SK-N-SH treated with all-trans-retinoic acid at 6 μM for 48 hours (cell line): ENCODE data around the gene NAGLU.

Experiments used
- ATAC-seq: fragments of 200-7000 bp; cut with Tn5 transposase; 3 replicates; pipeline ENCODE4 v1.9.1; 2020; ENCODE audit warnings: mild to moderate bottlenecking, moderate library complexity
- ARNTL ChIP-seq: fragments of 450-650 bp; formaldehyde crosslinking; IDR thresholded peaks from 2 replicates; pipeline ENCODE4 v1.5.0; 2020; ENCODE audit warnings: low read depth, mild to moderate bottlenecking, moderate library complexity, borderline replicate concordance
- CSDC2 ChIP-seq: fragments of 250-450 bp; sonication (Bioruptor Pico); IDR thresholded peaks from 2 replicates; pipeline ENCODE4 v1.5.0; 2020; ENCODE audit warnings: mild to moderate bottlenecking, moderate library complexity
- ESRRG ChIP-seq: fragments of 250-450 bp; sonication (Bioruptor Pico); IDR thresholded peaks from 2 replicates; pipeline ENCODE4 v1.6.1; 2021; ENCODE audit warnings: mild to moderate bottlenecking
- GLIS3 ChIP-seq: fragments of 250-450 bp; sonication (Bioruptor Pico); IDR thresholded peaks from 2 replicates; pipeline ENCODE4 v1.5.0; 2020; ENCODE audit warnings: mild to moderate bottlenecking, moderate library complexity
- ISL1 ChIP-seq: fragments of 250-450 bp; sonication (Bioruptor Pico); IDR thresholded peaks from 2 replicates; pipeline ENCODE4 v2.1.2; 2022; ENCODE audit warnings: mild to moderate bottlenecking, moderate library complexity
- OSR1 ChIP-seq: fragments of 250-450 bp; sonication (Bioruptor Pico); IDR thresholded peaks from 2 replicates; pipeline ENCODE4 v1.8.0; 2022; ENCODE audit warnings: moderate library complexity, mild to moderate bottlenecking, inconsistent platforms
- PATZ1 ChIP-seq: fragments of 250-450 bp; sonication (Bioruptor Pico); IDR thresholded peaks from 2 replicates; pipeline ENCODE4 v1.8.0; 2020; ENCODE audit warnings: mild to moderate bottlenecking, moderate library complexity, borderline replicate concordance
- POU6F1 ChIP-seq: fragments of 250-450 bp; sonication (Bioruptor Pico); IDR thresholded peaks from 2 replicates; pipeline ENCODE4 v1.8.0; 2021; ENCODE audit warnings: low read depth, mild to moderate bottlenecking, moderate library complexity, borderline replicate concordance
- PPARA ChIP-seq: fragments of 250-450 bp; sonication (Bioruptor Pico); IDR thresholded peaks from 2 replicates; pipeline ENCODE4 v1.5.0; 2020; ENCODE audit warnings: mild to moderate bottlenecking, borderline replicate concordance
- RARB ChIP-seq: fragments of 250-450 bp; sonication (Bioruptor Pico); IDR thresholded peaks from 2 replicates; pipeline ENCODE4 v1.8.0; 2021; ENCODE audit warnings: mild to moderate bottlenecking, moderate library complexity
- SNAI2 ChIP-seq: fragments of 250-450 bp; sonication (Bioruptor Pico); IDR thresholded peaks from 2 replicates; pipeline ENCODE4 v1.5.0; 2020; ENCODE audit warnings: mild to moderate bottlenecking, moderate library complexity
- TCF4 ChIP-seq: fragments of 250-450 bp; sonication (Bioruptor Pico); IDR thresholded peaks from 2 replicates; pipeline ENCODE4 v1.8.0; 2021; ENCODE audit warnings: mild to moderate bottlenecking, moderate library complexity, borderline replicate concordance
- ZFP3 ChIP-seq: fragments of 250-450 bp; sonication (Bioruptor Pico); IDR thresholded peaks from 2 replicates; pipeline ENCODE4 v1.5.0; 2020; ENCODE audit warnings: mild to moderate bottlenecking, moderate library complexity
- ZFP30 ChIP-seq: fragments of 450-650 bp; formaldehyde crosslinking; IDR thresholded peaks from 2 replicates; pipeline ENCODE4 v1.5.0; 2022; ENCODE audit warnings: mild to moderate bottlenecking, moderate library complexity
- ZNF565 ChIP-seq: fragments of 450-650 bp; formaldehyde crosslinking; conservative IDR thresholded peaks from 2 replicates; pipeline ENCODE4 v1.5.0; 2020; ENCODE audit warnings: low read depth, mild to moderate bottlenecking, moderate library complexity
- ZNF70 ChIP-seq: fragments of 450-650 bp; formaldehyde crosslinking; IDR thresholded peaks from 2 replicates; pipeline ENCODE4 v1.5.0; 2020; ENCODE audit warnings: mild to moderate bottlenecking, moderate library complexity
- ZNF8 ChIP-seq: fragments of 450-650 bp; formaldehyde crosslinking; IDR thresholded peaks from 2 replicates; pipeline ENCODE4 v1.5.0; 2020; ENCODE audit warnings: mild to moderate bottlenecking, moderate library complexity
- TF ChIP-seq, protein P1 (sequence below): fragments of 250-450 bp; sonication (Bioruptor Pico); IDR thresholded peaks from 2 replicates; pipeline ENCODE4 v1.5.0; 2020; ENCODE audit warnings: mild to moderate bottlenecking, moderate library complexity
- TF ChIP-seq, protein P2 (sequence below): fragments of 250-450 bp; sonication (Bioruptor Pico); IDR thresholded peaks from 2 replicates; pipeline ENCODE4 v1.5.1; 2021; ENCODE audit warnings: mild to moderate bottlenecking, moderate library complexity
- TF ChIP-seq, protein P3 (sequence below): fragments of 250-450 bp; sonication (Bioruptor Pico); IDR thresholded peaks from 2 replicates; pipeline ENCODE4 v1.5.1; 2020; ENCODE audit warnings: low read depth, mild to moderate bottlenecking, moderate library complexity

Gene NAGLU

GRCh38 chr17:42536048-42536371 lies at the start of gene NAGLU:
Gene NAGLU, plus strand, starts transcription at chr17:42536241. Its CDS starts 32 bp downstream, at chr17:42536273.
- TF ChIP-seq TCF4 (no peak), PATZ1 (no peak), ZNF8 (no peak), POU6F1 (no peak), OSR1 (CRISPR knock-in tag) (no peak), ISL1 (CRISPR knock-in tag) (no peak), ESRRG (CRISPR knock-in tag) (no peak), ZNF565 (CRISPR knock-in tag) (no peak)
- TF ChIP-seq, protein P1, sequence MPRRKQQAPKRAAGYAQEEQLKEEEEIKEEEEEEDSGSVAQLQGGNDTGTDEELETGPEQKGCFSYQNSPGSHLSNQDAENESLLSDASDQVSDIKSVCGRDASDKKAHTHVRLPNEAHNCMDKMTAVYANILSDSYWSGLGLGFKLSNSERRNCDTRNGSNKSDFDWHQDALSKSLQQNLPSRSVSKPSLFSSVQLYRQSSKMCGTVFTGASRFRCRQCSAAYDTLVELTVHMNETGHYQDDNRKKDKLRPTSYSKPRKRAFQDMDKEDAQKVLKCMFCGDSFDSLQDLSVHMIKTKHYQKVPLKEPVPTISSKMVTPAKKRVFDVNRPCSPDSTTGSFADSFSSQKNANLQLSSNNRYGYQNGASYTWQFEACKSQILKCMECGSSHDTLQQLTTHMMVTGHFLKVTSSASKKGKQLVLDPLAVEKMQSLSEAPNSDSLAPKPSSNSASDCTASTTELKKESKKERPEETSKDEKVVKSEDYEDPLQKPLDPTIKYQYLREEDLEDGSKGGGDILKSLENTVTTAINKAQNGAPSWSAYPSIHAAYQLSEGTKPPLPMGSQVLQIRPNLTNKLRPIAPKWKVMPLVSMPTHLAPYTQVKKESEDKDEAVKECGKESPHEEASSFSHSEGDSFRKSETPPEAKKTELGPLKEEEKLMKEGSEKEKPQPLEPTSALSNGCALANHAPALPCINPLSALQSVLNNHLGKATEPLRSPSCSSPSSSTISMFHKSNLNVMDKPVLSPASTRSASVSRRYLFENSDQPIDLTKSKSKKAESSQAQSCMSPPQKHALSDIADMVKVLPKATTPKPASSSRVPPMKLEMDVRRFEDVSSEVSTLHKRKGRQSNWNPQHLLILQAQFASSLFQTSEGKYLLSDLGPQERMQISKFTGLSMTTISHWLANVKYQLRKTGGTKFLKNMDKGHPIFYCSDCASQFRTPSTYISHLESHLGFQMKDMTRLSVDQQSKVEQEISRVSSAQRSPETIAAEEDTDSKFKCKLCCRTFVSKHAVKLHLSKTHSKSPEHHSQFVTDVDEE (CRISPR knock-in tag) = no peak
- ATAC-seq = peak; percentile 85

DNA sequence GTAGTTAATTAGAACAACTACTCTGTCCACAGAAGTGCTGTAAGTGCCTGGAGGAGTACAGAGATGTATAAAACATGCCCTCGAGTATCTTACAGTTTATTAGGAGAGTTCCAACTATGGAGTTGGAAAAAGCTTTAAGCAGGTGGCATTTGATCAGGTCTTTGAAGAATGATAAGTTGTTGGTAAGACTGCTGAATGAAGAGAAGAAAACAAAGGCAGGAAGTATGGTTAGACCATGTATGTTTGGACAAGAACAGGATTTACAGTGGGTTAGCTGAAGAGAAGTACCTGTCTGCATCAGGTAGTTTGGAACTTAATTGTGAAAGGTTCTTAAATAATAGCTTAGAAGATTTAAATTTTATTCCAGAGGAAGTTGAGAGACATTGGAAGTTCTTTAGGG lies 48.0 kb upstream of the NAGLU start:
- TF ChIP-seq POU6F1 (no peak), ARNTL (CRISPR knock-in tag) (no peak), RARB (CRISPR knock-in tag) (no peak), TCF4 (no peak), CSDC2 (CRISPR knock-in tag) (no peak), ZFP3 (CRISPR knock-in tag) (no peak)
- TF ChIP-seq, protein P2, sequence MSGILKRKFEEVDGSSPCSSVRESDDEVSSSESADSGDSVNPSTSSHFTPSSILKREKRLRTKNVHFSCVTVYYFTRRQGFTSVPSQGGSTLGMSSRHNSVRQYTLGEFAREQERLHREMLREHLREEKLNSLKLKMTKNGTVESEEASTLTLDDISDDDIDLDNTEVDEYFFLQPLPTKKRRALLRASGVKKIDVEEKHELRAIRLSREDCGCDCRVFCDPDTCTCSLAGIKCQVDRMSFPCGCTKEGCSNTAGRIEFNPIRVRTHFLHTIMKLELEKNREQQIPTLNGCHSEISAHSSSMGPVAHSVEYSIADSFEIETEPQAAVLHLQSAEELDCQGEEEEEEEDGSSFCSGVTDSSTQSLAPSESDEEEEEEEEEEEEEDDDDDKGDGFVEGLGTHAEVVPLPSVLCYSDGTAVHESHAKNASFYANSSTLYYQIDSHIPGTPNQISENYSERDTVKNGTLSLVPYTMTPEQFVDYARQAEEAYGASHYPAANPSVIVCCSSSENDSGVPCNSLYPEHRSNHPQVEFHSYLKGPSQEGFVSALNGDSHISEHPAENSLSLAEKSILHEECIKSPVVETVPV (CRISPR knock-in tag) = no peak
- no peak for ATAC-seq

DNA sequence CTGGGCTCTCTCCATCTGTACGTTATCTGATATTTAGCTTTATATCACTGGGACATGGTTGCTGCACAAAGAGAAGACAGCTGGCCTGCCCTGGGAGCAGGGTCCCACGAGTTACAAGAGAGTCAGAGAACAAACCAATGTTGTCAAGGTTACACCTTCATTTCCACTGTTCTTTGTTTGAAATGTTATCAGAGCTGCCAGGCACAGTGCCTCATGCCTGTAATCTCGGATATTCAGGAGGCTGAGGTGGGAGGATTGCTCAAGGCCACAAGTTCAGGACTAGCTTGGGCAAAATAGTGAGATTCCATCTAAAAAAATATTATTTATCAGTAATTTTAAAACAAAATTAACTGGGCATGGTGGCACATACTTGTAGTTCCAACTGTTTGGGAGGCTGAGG lies 42.7 kb upstream of the NAGLU start:
- no peak for ATAC-seq
- TF ChIP-seq GLIS3 (CRISPR knock-in tag) (no peak), PPARA (CRISPR knock-in tag) (no peak), ZFP30 (no peak), ZFP3 (CRISPR knock-in tag) (no peak), ZNF70 (no peak), POU6F1 (no peak), ESRRG (CRISPR knock-in tag) (no peak), SNAI2 (no peak), TCF4 (no peak), RARB (CRISPR knock-in tag) (no peak)
- TF ChIP-seq, protein P2 (CRISPR knock-in tag) = no peak
- TF ChIP-seq, protein P1 (CRISPR knock-in tag) = no peak
- TF ChIP-seq, protein P3, sequence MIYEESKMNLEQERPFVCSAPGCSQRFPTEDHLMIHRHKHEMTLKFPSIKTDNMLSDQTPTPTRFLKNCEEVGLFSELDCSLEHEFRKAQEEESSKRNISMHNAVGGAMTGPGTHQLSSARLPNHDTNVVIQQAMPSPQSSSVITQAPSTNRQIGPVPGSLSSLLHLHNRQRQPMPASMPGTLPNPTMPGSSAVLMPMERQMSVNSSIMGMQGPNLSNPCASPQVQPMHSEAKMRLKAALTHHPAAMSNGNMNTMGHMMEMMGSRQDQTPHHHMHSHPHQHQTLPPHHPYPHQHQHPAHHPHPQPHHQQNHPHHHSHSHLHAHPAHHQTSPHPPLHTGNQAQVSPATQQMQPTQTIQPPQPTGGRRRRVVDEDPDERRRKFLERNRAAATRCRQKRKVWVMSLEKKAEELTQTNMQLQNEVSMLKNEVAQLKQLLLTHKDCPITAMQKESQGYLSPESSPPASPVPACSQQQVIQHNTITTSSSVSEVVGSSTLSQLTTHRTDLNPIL (CRISPR knock-in tag) = no peak
